HepG2 (cell line): ENCODE data around the gene TTLL10.

Experiments
- ETS1 ChIP-seq: sonication (generic); formaldehyde crosslinking; IDR thresholded peaks from 2 replicates; pipeline ENCODE4 v1.4.0; 2020; ENCODE audit warnings: missing genetic modification reagents
- RELA ChIP-seq: sonication (generic); formaldehyde crosslinking; IDR thresholded peaks from 2 replicates; pipeline ENCODE4 v1.4.0; 2020; ENCODE audit warnings: missing genetic modification reagents
- SMC3 ChIP-seq: IDR thresholded peaks from 2 replicates; pipeline ENCODE4 v1.6.1; 2011; ENCODE audit warnings: low read length, improper control_type of control experiment
- TF ChIP-seq, protein P1 (sequence below): sonication (generic); formaldehyde crosslinking; IDR thresholded peaks from 2 replicates; pipeline ENCODE4 v1.8.0; 2022; ENCODE audit warnings: mild to moderate bottlenecking, missing genetic modification reagents

DNA sequence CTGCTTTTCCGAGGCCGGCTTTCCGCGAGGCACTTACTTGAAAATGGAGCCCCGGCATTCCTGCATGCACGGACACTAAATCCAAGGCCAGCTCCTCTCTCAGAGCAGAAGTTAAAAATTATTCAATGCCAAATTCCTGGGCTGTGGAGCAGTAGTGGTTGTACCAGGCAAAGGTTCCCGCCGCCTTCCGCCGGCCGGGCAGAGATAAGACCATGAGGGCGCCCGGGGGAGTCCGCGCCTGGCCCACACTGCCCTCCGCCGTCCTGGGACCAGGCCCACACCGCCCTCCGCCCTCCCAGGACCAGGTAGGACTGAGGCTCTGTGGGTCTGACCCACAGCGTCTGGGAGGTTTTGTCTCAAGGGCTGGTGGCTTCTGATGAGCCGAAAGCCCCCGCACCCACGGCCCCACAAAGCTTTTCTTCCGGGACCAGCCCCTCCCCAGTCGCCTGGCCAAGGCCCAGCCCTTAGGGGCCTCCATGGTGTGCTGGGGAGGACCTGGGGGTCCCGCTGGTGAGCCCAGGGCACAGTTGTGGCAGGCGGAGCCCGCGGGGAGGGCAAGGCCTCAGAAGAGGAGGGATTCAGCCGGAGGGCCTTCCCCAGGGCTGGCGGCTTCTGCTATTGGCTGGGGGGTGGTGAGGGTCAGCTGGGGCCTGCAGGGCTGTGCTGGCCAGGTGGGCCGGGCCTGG, 45.1 kb upstream of the TTLL10 start:
- TF ChIP-seq RELA (CRISPR knock-in tag), result no peak
- TF ChIP-seq, protein P1, sequence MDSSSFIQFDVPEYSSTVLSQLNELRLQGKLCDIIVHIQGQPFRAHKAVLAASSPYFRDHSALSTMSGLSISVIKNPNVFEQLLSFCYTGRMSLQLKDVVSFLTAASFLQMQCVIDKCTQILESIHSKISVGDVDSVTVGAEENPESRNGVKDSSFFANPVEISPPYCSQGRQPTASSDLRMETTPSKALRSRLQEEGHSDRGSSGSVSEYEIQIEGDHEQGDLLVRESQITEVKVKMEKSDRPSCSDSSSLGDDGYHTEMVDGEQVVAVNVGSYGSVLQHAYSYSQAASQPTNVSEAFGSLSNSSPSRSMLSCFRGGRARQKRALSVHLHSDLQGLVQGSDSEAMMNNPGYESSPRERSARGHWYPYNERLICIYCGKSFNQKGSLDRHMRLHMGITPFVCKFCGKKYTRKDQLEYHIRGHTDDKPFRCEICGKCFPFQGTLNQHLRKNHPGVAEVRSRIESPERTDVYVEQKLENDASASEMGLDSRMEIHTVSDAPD (CRISPR knock-in tag), result no peak
- TF ChIP-seq ETS1, result no peak
- TF ChIP-seq SMC3, result no peak
